ENCODE results near the gene CNGA4. TPM values are rescaled to one million over a fixed set of nuclear protein-coding genes. Genes with fewer than 3 reads are reported as not detected.
A peak's percentile ranks its signal among the peaks of the same experiment; 100 is the strongest.

The CNGA4 gene
- total and polyA plus RNA-seq, 3 donors from 2014 or later: 7.9 to 14.4 (median 9.1) TPM

- Histone ChIP-seq H3K4me3 (no peak overlapping the region), H3K27ac (no peak overlapping the region), H3K9me3 (no peaks in the 10 kb centered on the region), H3K36me3 (ENCODE audit: low read depth, missing control alignments) (no peaks in the 10 kb centered on the region), H3K4me1 (no peaks in the 10 kb centered on the region), H3K27me3 (no peaks in the 10 kb centered on the region)
- TF ChIP-seq CTCF (IDR thresholded peaks at IDR 0.05): no peak
- no peak for TF ChIP-seq POLR2A (IDR thresholded peaks at IDR 0.05)
- intact Hi-C loops (cut with DNase I; ENCODE audit: low total_unique reads): no loop called here
- WGBS, 2 donors: 46 to 55% methylated on average over 3 of the region's 3 CpGs
- DNase-seq: no peak
These were observed 10.4 kb upstream of the CNGA4 start for GRCh38 chr11:6228520-6228919.

- TF ChIP-seq POLR2A (IDR thresholded peaks at IDR 0.05): no peak
- TF ChIP-seq CTCF (IDR thresholded peaks at IDR 0.05): no peak
- Histone ChIP-seq H3K36me3 (ENCODE audit: low read depth, missing control alignments) (no peaks in the 10 kb centered on the region), H3K4me1 (no peaks in the 10 kb centered on the region), H3K27me3 (no peaks in the 10 kb centered on the region), H3K4me3 (no peak overlapping the region), H3K27ac (no peak overlapping the region), H3K9me3 (no peaks in the 10 kb centered on the region)
- intact Hi-C loops (cut with DNase I; ENCODE audit: low total_unique reads): no loop called here
- WGBS, 2 donors: 74 to 88% methylated on average over 2 of the region's 2 CpGs
- no peak for DNase-seq
These were observed 9.0 kb upstream of the CNGA4 start for GRCh38 chr11:6229911-6230310.

- DNase-seq: no peak
- no peak overlapping the region for H3K4me3 ChIP-seq
- H3K4me1 ChIP-seq: no peaks in the 10 kb centered on the region
- H3K27me3 ChIP-seq: no peaks in the 10 kb centered on the region
- TF ChIP-seq POLR2A (IDR thresholded peaks at IDR 0.05) (no peak), CTCF (IDR thresholded peaks at IDR 0.05) (no peak)
- intact Hi-C loops (cut with DNase I; ENCODE audit: low total_unique reads): no loop called here
- no peaks in the 10 kb centered on the region for H3K36me3 ChIP-seq (ENCODE audit: low read depth, missing control alignments)
- no peak overlapping the region for H3K27ac ChIP-seq
- H3K9me3 ChIP-seq: no peaks in the 10 kb centered on the region
These were observed 6.0 kb upstream of the CNGA4 start for GRCh38 chr11:6232899-6233298.

GRCh38 chr11:6233984-6234386 is 4.9 kb upstream of the CNGA4 start:
- WGBS, 2 donors: 1 to 3% methylated on average over 10 of the region's 10 CpGs
- H3K27ac ChIP-seq: peak overlapping the region; percentile 76 to 91
- DNase-seq: peak; percentile 39
- no peak for TF ChIP-seq CTCF (IDR thresholded peaks at IDR 0.05)
- TF ChIP-seq POLR2A (IDR thresholded peaks at IDR 0.05): no peak
- no peaks in the 10 kb centered on the region for H3K4me1 ChIP-seq
- no peaks in the 10 kb centered on the region for H3K27me3 ChIP-seq
- H3K9me3 ChIP-seq: no peaks in the 10 kb centered on the region
- peak overlapping the region; percentile 74 to 76 for H3K4me3 ChIP-seq
- H3K36me3 ChIP-seq (ENCODE audit: low read depth, missing control alignments): no peaks in the 10 kb centered on the region
- intact Hi-C loops (cut with DNase I; ENCODE audit: low total_unique reads): no loop called here

GRCh38 chr11:6234387-6235107 is 4.3 kb upstream of the CNGA4 start, which contains the start of gene FHIP1B:
FHIP1B (minus strand) TSS chr11:6234636; CDS start chr11:6224516, 10,120 bp downstream.
- Histone ChIP-seq H3K4me1 (no peaks in the 10 kb centered on the region), H3K27me3 (no peaks in the 10 kb centered on the region), H3K9me3 (no peaks in the 10 kb centered on the region), H3K4me3 (peak within 1 kb of the TSS; percentile 74 to 76), H3K36me3 (ENCODE audit: low read depth, missing control alignments) (no peaks in the 10 kb centered on the region), H3K27ac (peak within 1 kb of the TSS; percentile 76 to 91)
- intact Hi-C loops (cut with DNase I; ENCODE audit: low total_unique reads): no loop called here
- TF ChIP-seq CTCF (IDR thresholded peaks at IDR 0.05): peak in 1 of 3 experiments; percentile 15
- no peak for TF ChIP-seq POLR2A (IDR thresholded peaks at IDR 0.05)
- WGBS, 2 donors: 0% methylated on average over 10 to 62 of the region's 62 CpGs
- peak; percentile 100 for DNase-seq

Data from testis (tissue), 3 donors.